Natural killer cell (primary cell): ENCODE measurements around the gene DGKQ. TPM values are rescaled to one million over a fixed set of nuclear protein-coding genes. Genes with fewer than 3 reads are reported as not detected.

ENCODE experiments used
- ATAC-seq, 3 donors: fragments of 150-1000 bp in 2 of 3; fragments of 200-7000 bp in 1 of 3; cut with Tn5 transposase; 1 replicate in 1 of 3; 2 replicates in 2 of 3; pipeline ENCODE4 v1.10.0; 2021; ENCODE audit warnings: mild to moderate bottlenecking in 2 of 3, moderate library complexity in 2 of 3
- DNase-seq, 2 donors: peaks; one replicate each; pipeline versions ENCODE4 v3.0.0 to v3.0.0-alpha.2; 2013 to 2021; ENCODE audit warnings: mixed read lengths in 1 of 2
- H3K27ac ChIP-seq: one replicate; pipeline ENCODE4 v1.5.1; 2013; ENCODE audit warnings: mild to moderate bottlenecking, low read length
- H3K27me3 ChIP-seq: one replicate; pipeline ENCODE4 v1.6.1; 2013; ENCODE audit warnings: low read length; ENCODE audit not compliant: control insufficient read depth, insufficient read depth
- H3K36me3 ChIP-seq: one replicate; pipeline ENCODE4 v1.6.1; 2013; ENCODE audit warnings: low read length; ENCODE audit not compliant: control insufficient read depth, insufficient read depth
- H3K4me1 ChIP-seq: one replicate; pipeline ENCODE4 v1.6.1; 2013; ENCODE audit warnings: low read length; ENCODE audit not compliant: control insufficient read depth, insufficient read depth
- H3K4me3 ChIP-seq: one replicate; pipeline ENCODE4 v1.5.1; 2013; ENCODE audit warnings: low read length
- H3K9me3 ChIP-seq: one replicate; pipeline ENCODE4 v1.6.1; 2013; ENCODE audit warnings: low read length; ENCODE audit not compliant: control insufficient read depth, insufficient read depth
- H3K27ac Mint-ChIP-seq, 2 donors: one replicate each; pipeline ENCODE4 v1.8.0; 2022; ENCODE audit warnings: mild to moderate bottlenecking in 2 of 2, mixed read lengths in 2 of 2, moderate library complexity in 1 of 2
- H3K27me3 Mint-ChIP-seq, 2 donors: one replicate each; pipeline ENCODE4 v1.8.0; 2022; ENCODE audit warnings: low read depth in 2 of 2, mixed read lengths in 2 of 2
- H3K36me3 Mint-ChIP-seq: one replicate; pipeline ENCODE4 v1.8.0; 2022; ENCODE audit warnings: mixed read lengths
- H3K4me1 Mint-ChIP-seq, 2 donors: one replicate each; pipeline ENCODE4 v1.8.0; 2022; ENCODE audit warnings: mixed read lengths in 2 of 2
- H3K4me3 Mint-ChIP-seq: one replicate; pipeline ENCODE4 v1.8.0; 2022; ENCODE audit warnings: mild to moderate bottlenecking, moderate library complexity, mixed read lengths
- H3K9me3 Mint-ChIP-seq, 2 donors: one replicate each; pipeline ENCODE4 v1.8.0; 2022; ENCODE audit warnings: mixed read lengths in 2 of 2
- WGBS: methylation state at CpG from one replicate; pipeline ENCODE4 v1.1.7; 2013; ENCODE audit warnings: missing lambda C conversion rate; ENCODE audit not compliant: insufficient coverage; 5-methylcytosine and 5-hydroxymethylcytosine counted together
- intact Hi-C: fragments of 100-400 bp; cut with micrococcal nuclease; formaldehyde crosslinking; loops from one replicate; pipeline ENCODE4 v1.14.2; 2022
- total RNA-seq, 4 donors: library from RNA; stranded (reverse); fragments of 120-200 nt in 1 of 4; gene quantifications; one replicate each; pipeline versions ENCODE4 v1.2.3 to v1.2.4, GENCODE V29; 2013 to 2022
- TF ChIP-seq, protein P1 (sequence below): fragments of 200-600 bp; IDR thresholded peaks from one replicate; pipeline ENCODE4 v1.8.0; 2022; ENCODE audit warnings: antibody characterized with exemption

Gene DGKQ
- total RNA-seq, 3 donors from 2014 or later (not counting 1 experiment from before 2014, with no cell fraction given): 64.2 to 79.5 (median 65.2) TPM

DNA sequence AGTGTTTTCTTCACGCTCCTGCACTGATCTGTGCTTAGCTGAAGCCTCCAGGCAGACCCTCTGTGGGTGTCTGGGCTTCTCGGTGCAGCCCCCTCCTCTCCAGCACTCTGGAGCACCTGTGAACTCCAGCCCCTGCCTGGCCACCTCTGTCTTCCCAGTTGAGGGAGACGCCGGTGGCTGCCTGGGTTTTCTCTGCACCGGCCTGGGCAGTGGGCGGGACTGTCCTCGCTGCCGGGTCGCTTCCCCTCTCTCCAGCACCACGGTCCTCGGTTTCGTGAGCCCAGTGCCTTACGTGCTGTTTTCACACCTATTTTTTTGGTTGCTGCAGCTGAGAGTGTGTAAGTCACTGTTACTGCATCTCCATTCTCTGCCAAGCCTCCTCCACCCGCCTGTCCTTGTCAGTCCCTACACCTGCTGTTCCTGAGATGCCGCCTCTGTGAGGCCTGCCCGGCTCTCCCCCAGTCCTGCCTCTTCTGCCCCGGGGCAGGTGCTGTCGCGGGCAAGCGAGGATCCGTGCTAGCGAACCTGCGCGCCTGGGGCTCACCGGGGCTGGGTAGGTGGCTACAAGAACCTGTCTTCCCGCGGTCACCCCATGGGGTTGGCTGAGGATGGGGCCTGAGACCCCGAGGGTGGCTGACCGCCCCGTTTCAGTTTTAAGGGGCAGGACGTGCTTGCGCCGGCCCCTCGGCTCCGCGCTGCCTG, 35.6 kb upstream of the DGKQ start:
- H3K27ac Mint-ChIP-seq: peak overlapping the region in 1 of 2 donors; percentile 79
- no peaks in the 10 kb centered on the region for H3K36me3 Mint-ChIP-seq
- H3K9me3 Mint-ChIP-seq: no peaks in the 10 kb centered on the region
- peaks cover 30% of the 10 kb centered on the region for H3K4me1 ChIP-seq
- H3K4me3 Mint-ChIP-seq: peak overlapping the region; percentile 89
- H3K4me3 ChIP-seq: peak overlapping the region; percentile 61
- H3K27me3 ChIP-seq: peaks cover 8% of the 10 kb centered on the region
- ATAC-seq (peak; percentile 21 to 31 (median 29)), DNase-seq (peak; percentile 45 to 63)
- intact Hi-C loops: loop anchor here (10.0 kb wide), 1 partner anchor 346 kb away; no protein-coding TSS in a partner anchor
- H3K4me1 Mint-ChIP-seq: peaks cover 7 to 15% of the 10 kb centered on the region in 2 donors
- no peaks in the 10 kb centered on the region for H3K9me3 ChIP-seq
- peaks cover 23 to 25% of the 10 kb centered on the region in 2 donors for H3K27me3 Mint-ChIP-seq
- 3% methylated on average over 36 of the region's 36 CpGs for WGBS
- H3K27ac ChIP-seq: no peak overlapping the region
- H3K36me3 ChIP-seq: no peaks in the 10 kb centered on the region
- TF ChIP-seq, protein P1, sequence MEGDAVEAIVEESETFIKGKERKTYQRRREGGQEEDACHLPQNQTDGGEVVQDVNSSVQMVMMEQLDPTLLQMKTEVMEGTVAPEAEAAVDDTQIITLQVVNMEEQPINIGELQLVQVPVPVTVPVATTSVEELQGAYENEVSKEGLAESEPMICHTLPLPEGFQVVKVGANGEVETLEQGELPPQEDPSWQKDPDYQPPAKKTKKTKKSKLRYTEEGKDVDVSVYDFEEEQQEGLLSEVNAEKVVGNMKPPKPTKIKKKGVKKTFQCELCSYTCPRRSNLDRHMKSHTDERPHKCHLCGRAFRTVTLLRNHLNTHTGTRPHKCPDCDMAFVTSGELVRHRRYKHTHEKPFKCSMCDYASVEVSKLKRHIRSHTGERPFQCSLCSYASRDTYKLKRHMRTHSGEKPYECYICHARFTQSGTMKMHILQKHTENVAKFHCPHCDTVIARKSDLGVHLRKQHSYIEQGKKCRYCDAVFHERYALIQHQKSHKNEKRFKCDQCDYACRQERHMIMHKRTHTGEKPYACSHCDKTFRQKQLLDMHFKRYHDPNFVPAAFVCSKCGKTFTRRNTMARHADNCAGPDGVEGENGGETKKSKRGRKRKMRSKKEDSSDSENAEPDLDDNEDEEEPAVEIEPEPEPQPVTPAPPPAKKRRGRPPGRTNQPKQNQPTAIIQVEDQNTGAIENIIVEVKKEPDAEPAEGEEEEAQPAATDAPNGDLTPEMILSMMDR: peak; percentile 10

DNA sequence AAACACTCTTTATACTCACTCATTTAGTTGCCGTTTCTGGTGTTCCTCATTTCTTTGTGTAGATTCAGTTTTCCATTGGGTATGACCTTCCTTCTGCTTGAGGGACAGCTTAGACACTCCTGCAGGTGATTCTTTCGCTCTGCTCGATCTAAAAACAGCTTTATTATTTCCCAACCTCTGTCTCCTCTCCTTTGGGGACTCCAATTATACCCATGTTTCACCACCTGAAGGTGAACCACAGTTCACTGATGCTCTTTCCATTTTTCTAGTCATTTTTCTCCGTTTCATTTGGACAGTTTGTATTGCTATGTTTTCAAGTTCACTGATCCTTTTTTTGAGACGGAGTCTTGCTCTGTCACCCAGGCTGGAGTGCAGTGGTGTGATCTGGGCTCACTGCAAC, 33.5 kb upstream of the DGKQ start:
- H3K27ac ChIP-seq: no peak overlapping the region
- peaks cover 14% of the 10 kb centered on the region for H3K27me3 ChIP-seq
- no peaks in the 10 kb centered on the region for H3K9me3 Mint-ChIP-seq
- peaks cover 19% of the 10 kb centered on the region for H3K4me1 ChIP-seq
- H3K27me3 Mint-ChIP-seq: peaks cover 25 to 26% of the 10 kb centered on the region in 2 donors
- peaks cover 7 to 15% of the 10 kb centered on the region in 2 donors for H3K4me1 Mint-ChIP-seq
- WGBS: 79% methylated on average over 5 of the region's 5 CpGs
- H3K36me3 ChIP-seq: no peaks in the 10 kb centered on the region
- H3K9me3 ChIP-seq: no peaks in the 10 kb centered on the region
- no peak overlapping the region for H3K4me3 ChIP-seq
- DNase-seq (no peak), ATAC-seq (no peak)
- TF ChIP-seq, protein P1: no peak
- no peaks in the 10 kb centered on the region for H3K36me3 Mint-ChIP-seq
- no peak overlapping the region for H3K27ac Mint-ChIP-seq
- H3K4me3 Mint-ChIP-seq: no peak overlapping the region
- intact Hi-C loops: loop anchor here (10.0 kb wide), 1 partner anchor 348 kb away; no protein-coding TSS in a partner anchor

DNA sequence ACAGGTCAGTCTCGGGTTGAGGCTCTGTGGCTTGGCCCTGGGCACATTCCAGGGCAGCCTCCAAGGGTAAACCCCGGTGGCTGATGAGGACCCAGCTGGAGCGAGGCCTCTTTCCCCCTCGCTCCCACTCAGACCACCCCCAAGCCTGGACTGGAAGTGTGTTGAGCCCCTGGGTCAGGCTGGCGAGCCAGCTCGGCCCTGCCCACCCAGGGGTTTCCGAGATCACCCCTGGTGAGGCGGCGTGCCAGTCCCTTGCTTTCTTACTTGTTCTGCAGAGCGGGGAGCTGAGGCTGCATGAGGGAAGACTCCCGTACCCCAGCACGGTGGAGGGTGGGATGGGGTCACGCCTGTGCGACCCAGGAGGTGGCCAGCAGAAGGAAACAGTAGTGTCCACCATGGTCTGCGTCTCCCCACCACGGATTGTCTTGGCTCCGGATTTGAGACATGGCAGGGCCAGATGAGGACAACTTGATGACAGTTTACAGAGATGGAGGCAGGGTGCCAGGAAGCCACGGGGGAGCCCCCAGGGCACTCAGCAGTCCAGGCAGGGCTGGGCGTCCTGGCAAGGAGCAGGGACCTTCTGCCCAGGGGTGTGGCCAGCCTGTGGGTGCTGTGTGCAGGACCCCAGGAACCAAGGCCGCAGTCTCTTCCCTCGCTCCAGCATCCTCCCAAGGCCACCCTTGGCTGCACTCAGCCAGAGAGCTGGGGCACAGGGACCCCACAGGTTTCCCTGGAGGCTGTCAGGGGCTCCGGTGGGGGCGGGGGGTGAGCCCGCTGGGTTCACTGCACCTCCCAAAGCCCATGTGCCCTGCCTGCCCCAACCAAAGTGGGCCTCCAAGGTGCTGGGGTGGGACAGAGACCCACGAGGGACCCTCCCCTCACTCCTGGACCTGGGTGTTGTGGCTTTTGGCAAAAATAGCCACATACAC, 31.5 kb upstream of the DGKQ start:
- Histone ChIP-seq H3K9me3 (no peaks in the 10 kb centered on the region), H3K36me3 (no peaks in the 10 kb centered on the region), H3K27ac (no peak overlapping the region), H3K4me3 (no peak overlapping the region), H3K4me1 (peaks cover 9% of the 10 kb centered on the region), H3K27me3 (peaks cover 20% of the 10 kb centered on the region)
- DNase-seq (no peak), ATAC-seq (no peak)
- no peak overlapping the region for H3K27ac Mint-ChIP-seq
- peaks cover 7 to 8% of the 10 kb centered on the region in 2 donors for H3K4me1 Mint-ChIP-seq
- peaks cover 25 to 28% of the 10 kb centered on the region in 2 donors for H3K27me3 Mint-ChIP-seq
- intact Hi-C loops: loop anchor here (10.0 kb wide), 1 partner anchor 350 kb away; no protein-coding TSS in a partner anchor
- no peaks in the 10 kb centered on the region for H3K36me3 Mint-ChIP-seq
- no peaks in the 10 kb centered on the region for H3K9me3 Mint-ChIP-seq
- TF ChIP-seq, protein P1: no peak
- H3K4me3 Mint-ChIP-seq: no peak overlapping the region
- WGBS: 88% methylated on average over 25 of the region's 25 CpGs
